GM21526 (cell line): Measurements from ENCODE around the gene MAD1L1.

ENCODE experiments used
- ATAC-seq: cut with Tn5 transposase; IDR thresholded peaks from one replicate; pipeline ENCODE4 v1.9.1; 2021; ENCODE audit warnings: moderate library complexity; ENCODE audit not compliant: unreplicated experiment, low FRiP score

The MAD1L1 gene

GRCh38 chr7:1807821-1808600 is 424.7 kb downstream of the MAD1L1 start:
- ATAC-seq = no peak

GRCh38 chr7:1806354-1806753 is 426.4 kb downstream of the MAD1L1 start:
- no peak for ATAC-seq

GRCh38 chr7:1804310-1804709 is 428.4 kb downstream of the MAD1L1 start:
- no peak for ATAC-seq

- no peak for ATAC-seq
Measured at GRCh38 chr7:1802899-1803298, 429.8 kb downstream of the MAD1L1 start.

- no peak for ATAC-seq
Measured at GRCh38 chr7:1800902-1801301, 431.8 kb downstream of the MAD1L1 start.

GRCh38 chr7:1798191-1798590 is 434.6 kb downstream of the MAD1L1 start:
- no peak for ATAC-seq

GRCh38 chr7:1794888-1795542 is 437.7 kb downstream of the MAD1L1 start:
- no peak for ATAC-seq

- no peak for ATAC-seq
Measured at GRCh38 chr7:1787681-1788235, 445.0 kb downstream of the MAD1L1 start.

GRCh38 chr7:1787241-1787640 is 445.5 kb downstream of the MAD1L1 start:
- ATAC-seq = no peak

- ATAC-seq = no peak
Measured at GRCh38 chr7:1785839-1786238, 446.9 kb downstream of the MAD1L1 start.

GRCh38 chr7:1781369-1781768 is 451.4 kb downstream of the MAD1L1 start:
- no peak for ATAC-seq

GRCh38 chr7:1779445-1779844 is 453.3 kb downstream of the MAD1L1 start:
- no peak for ATAC-seq

- ATAC-seq = no peak
Measured at GRCh38 chr7:1777122-1777521, 455.6 kb downstream of the MAD1L1 start.

GRCh38 chr7:1775389-1775788 is 457.4 kb downstream of the MAD1L1 start:
- ATAC-seq = no peak

GRCh38 chr7:1770331-1770730 is 462.4 kb downstream of the MAD1L1 start:
- ATAC-seq = no peak

- no peak for ATAC-seq
Measured at GRCh38 chr7:1769286-1770200, 463.2 kb downstream of the MAD1L1 start.

GRCh38 chr7:1768832-1769231 is 463.9 kb downstream of the MAD1L1 start:
- no peak for ATAC-seq

GRCh38 chr7:1767524-1767923 is 465.2 kb downstream of the MAD1L1 start:
- no peak for ATAC-seq
